Stimulated activated CD4-positive, alpha-beta T cell treated with anti-CD3 and anti-CD28 coated beads, Interleukin-1b, Interleukin-23, amount 100 ng/mL, for 48 hours (primary cell): Measurements from ENCODE around the gene FAM120C.
A peak's percentile ranks its signal among the peaks of the same experiment; 100 is the strongest.

ENCODE experiments used
- DNase-seq: peaks from one replicate; pipeline ENCODE4 v3.0.0-alpha.2; 2020

The FAM120C gene

DNA sequence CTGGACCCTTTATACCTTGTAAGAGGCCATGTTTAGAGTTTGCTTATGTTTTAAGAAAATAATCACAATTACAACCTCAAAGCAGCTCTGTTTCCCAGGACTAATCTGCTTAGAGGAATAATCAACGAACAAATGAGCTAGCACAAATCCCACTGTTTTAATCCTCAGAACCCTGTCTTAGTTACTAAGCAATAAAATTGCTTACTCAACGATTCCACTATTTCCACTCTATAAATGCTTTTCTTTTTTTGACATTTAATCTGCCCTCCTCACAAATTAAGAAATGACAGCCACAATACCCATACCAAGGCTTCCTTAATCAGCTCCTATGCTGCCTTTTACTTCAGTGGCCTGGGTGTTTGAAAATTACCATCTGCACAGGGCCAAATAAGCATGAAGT lies 48.8 kb downstream of the FAM120C start:
- no peak for DNase-seq

DNA sequence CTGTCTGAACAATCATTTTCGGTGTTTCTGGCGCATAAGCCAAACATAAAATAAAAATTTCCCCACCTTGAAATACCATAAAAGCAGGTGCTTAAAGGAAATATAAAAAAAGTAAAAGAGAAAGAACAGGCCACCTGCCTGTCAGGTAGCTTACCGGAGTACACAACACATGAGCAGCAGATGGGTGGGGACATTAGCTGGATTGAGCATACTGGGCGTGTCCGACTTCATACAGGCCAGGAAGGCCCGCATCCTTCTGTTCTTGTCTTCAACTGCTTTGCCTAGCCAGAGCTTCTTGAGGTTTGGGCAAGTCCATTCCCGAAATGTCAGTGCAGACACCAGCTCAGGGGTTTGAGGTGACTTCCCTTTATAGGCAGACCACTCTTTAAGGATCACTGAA lies 66.7 kb downstream of the FAM120C start:
- DNase-seq: no peak

DNA sequence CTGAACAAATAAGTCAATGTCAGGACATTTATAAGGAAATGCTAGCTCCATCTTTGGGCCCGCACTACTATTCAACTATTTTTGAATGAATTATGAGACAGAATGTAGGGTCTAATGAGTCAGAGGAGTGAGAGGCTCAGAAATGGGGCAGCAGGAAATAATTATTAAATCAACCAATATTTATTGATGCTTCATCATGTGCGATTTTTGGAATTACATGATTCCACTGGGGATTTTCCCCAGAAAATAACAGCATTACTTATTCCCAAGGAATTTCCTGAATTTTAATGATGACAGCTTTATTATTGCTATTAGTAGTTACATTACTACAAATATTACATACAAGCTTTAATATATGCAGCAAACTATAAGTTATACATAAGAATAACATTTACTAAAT lies 89.5 kb downstream of the FAM120C start:
- no peak for DNase-seq

DNA sequence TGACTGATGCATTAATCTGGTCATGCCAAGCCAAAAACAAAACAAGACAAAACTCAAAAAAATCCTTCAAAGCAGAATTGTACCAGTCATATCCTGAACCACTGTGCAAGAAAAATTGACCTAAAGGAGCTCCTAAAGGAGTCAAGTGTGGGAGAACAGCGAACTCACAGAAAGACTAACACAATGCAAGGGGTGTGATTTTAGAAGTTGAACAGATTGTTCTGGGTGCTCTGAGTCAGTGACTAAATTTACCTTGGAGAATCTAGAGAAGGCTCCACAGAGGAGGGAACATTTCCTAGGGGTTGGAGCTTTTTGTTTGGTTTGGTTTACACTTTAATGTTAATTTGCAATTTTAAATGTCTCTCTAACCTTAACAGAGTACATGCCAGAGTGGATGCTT lies 89.9 kb downstream of the FAM120C start:
- DNase-seq: no peak

DNA sequence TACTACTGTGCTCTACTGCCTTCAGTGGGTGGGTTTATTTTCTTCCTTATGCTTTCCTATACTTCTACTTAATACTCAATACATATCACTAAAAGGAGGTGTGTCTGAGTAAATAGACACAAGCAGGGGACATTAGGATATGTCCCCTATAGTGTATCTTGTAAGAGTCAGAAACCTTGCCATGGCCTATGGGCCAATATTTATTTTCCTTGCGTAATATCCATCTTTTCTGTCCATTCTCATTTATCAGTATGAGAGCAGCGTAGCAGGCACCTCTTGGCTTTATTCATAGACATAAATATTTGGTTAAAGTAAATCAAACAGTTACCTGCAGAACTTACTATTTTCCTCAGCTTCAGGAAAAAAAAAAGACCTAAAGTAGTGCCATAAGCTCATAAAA lies 92.2 kb downstream of the FAM120C start:
- DNase-seq: no peak

DNA sequence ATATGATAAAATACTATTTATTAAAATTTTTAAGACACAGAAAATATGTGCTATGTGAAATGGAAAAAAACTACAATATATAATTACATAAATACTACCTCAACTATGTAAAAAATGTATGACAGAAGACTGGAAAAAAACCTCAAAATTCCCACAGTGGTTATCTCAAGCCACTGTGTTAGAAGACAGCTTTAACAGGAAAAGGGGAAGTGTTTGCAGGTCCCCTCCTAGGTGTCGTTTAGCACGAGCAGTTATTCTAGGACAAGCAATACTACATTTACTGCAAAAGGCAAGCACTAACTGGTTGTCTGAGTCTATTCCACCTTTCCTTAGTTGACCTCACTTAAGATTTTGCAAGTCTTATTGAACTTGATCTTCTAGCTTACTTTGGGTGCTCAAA lies 93.9 kb downstream of the FAM120C start:
- DNase-seq: no peak

DNA sequence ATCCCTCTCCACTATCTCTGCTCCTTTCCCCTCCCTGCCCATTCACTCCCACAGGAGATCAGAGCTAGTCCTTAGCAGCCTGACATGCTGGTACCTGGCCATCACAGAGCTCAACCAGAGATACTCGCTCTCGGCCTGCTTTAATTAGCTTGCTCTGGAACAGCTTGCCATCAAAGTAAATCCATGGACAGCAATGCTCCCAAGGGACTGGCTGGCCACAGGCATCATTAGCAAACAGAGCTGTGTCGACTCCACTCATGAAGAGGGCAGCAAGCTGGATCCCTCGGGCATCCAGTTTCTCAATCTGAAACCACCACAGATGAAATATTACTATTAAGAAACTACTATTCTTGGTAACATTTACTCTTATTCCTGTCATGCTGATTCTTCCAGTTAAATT lies 95.4 kb downstream of the FAM120C start:
- DNase-seq: no peak

DNA sequence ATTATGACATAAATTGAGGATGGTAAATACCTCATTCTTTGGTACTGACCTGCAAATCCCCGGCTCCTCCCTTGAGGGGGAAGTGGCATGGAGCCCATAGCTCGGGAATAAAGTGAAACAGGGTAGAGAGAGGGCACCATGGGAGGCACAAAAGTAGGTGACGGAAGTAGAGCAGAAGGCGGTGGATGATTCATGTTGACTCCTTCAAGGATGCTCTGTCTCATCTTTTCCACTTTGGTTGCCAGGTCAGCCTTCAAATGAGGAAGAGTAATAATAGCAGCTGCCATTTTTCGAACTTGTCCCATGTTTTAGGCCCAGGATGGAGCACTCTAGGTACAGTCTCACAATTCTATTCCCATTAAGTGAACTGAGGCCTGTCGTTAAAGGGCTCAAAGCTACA lies 97.4 kb downstream of the FAM120C start:
- no peak for DNase-seq

DNA sequence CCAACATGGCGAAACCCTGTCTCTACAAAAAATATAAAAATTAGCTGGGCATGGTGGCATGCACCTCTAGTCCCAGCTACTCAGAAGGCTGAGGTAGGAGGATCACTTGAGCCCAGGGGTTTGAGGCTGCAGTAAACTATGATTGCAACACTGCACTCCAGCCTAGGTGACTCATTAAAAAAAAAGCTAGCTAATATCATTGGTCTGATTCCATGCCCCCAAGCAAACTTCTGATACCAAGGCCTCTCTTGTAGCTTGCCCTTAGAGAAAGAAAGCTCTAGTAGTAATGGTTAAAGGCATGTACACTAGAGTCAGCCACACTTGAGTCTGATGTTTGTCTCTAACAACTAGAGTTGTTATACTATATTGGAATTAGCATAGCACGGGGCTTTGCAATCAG lies 106.2 kb downstream of the FAM120C start:
- no peak for DNase-seq

DNA sequence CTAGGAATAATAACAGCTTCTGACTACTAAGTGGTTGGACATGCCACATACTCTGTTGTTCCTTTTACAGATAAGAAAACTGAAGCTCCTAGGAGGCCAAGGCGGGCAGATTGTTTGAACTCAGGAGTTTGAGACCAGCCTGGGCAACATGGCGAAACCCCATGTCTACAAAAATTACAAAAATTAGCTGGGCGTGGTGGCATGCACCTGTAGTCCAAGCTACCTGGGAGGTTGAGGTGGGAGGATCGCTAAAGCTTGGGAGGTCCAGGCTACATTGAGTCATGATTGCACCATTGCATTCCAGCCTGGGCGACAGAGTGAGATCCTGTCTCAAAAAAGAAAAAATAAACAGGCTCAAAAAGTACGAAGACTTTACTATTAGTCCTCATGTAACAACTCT lies 108.2 kb downstream of the FAM120C start:
- no peak for DNase-seq

DNA sequence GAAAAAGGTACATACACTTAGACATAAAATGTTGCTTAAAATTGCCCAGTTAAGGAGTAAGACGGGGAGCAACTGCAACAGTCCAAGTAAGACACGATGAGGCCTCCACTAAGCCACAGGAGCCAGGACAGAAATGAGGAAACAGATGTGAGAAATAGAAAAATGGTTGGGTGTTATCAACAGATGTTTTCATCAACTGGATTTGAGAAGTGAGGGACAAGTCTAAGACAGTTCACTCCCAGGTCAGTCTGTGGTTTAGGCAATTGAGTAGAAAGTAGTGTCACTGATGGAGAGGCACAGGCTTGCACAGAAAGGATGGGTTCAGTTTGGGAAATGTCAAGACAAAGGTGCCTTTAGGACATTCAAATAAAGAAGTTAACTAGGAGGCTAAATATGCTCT lies 115.3 kb downstream of the FAM120C start:
- DNase-seq: no peak

DNA sequence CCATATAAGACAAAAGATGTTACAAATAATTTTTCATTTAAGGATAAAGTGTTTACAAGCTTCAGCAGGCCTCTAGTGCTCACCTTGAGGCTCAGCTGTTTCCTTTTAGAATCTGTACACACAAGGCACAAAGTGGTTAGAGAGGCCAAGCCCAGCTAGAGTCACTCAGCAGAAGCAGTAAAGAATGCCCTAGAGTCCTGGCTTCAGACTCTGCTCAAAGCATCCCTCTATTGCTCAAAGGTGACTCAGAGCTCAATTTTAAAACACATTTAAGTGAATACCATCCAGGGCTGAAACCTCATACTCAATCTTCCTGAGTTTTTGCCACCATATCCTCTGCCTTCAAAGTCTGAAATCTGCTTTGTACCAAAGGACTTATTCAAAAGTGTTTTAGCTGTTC lies 116.2 kb downstream of the FAM120C start:
- no peak for DNase-seq

DNA sequence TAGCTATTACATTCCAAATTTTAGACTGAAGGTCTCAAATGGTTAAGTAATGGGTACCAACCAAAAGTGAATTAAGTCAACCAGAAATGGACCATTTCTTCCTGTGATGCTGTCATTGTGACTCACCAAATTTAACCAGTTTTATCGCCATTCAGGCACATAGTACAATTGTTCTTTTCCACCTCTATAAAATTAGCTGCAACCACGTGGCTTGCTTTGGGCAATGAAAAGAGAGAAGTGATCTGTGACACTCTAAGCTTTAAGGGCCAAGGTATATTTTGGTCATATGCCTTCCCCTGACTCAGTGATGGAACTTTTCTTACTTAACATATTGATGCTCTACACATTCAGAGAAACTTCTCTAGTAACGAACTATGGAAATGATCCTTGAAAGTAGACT lies 118.5 kb downstream of the FAM120C start:
- DNase-seq: no peak

DNA sequence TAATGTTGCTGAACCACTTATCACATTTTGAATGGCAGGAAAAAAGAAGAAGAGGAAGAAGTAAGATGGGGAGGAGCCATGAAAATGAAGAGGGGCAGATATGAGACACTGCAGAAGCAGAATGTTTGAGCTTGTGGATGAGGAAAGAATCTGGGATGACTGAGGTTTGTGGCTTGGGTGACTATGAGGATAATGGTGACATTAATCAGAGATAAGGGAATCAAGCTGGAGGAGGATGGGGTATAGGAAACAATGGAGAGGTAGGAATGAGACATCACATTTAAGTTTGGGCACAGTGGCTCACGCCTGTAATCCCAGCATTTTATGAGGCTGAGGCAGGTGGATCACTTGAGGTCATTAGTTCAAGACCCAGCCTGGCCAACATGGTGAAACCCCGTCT lies 119.7 kb downstream of the FAM120C start:
- DNase-seq: no peak

DNA sequence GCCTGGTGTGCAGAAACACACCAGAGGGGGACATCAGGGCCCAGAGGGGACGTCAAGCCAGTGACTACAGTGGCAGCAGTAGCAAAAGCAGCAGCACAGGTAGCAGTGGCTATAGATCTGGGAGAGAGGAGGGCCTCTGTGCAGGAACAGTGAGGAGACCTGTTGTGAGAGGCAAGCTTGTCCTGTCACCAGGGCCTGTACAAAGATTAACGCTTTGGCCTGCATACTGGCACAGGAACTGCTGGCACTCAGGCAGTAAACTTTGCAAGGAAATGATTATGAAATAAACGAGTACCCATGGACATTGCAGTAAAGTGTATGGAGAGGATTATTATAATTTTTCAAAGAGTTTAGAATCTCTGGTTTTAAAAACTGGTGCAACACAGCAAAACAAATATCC lies 133.3 kb downstream of the FAM120C start:
- no peak for DNase-seq

DNA sequence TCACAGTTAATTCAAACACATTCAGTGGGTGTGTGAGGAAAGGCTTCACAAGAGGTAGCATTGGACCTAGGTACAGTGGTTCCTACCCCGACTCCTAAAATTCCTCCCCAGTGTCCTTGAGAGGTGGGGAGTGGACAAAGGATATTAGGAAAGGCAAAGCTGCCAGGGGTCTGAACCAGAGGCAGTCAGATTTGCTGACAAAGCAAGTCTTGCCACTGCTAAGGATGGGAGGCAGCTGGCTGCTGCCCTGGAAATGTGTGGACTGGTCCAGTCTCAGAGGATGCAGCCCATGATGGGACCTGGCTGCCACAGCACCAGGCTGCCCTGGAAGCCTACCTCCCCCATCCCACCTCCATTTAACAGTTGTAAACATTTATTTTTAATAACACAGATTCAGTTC lies 134.6 kb downstream of the FAM120C start:
- no peak for DNase-seq

DNA sequence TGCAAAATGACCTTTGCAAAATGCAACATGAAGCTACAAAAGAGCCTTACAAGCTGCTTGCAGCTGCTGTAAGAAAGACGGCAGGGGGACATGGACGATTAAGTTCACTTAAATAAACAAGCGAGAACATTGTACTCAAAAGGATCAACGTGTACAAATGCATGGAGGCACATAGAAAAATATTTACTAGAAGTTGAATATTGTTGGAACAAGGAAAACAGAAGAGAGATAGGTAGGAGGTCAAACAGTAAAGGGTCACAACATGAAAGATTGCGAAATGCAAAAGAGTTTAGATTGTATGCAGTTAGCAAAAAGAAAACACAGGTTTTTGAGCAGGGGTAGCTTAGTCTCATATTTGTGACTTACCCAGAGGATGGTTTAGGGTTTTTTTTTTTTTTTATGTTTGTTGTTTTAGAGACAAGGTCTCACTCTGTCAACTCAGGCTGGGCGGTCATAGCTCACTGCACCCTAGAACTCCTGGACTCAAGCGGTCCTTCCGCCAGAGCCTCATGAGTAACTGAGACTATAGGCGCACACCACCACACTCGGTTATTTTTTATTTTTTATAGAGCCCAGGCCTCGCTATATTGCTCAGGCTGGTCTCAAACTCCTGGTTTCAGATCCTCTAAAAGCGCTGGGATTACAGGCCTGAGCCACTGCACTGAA lies 137.4 kb downstream of the FAM120C start:
- DNase-seq: no peak

DNA sequence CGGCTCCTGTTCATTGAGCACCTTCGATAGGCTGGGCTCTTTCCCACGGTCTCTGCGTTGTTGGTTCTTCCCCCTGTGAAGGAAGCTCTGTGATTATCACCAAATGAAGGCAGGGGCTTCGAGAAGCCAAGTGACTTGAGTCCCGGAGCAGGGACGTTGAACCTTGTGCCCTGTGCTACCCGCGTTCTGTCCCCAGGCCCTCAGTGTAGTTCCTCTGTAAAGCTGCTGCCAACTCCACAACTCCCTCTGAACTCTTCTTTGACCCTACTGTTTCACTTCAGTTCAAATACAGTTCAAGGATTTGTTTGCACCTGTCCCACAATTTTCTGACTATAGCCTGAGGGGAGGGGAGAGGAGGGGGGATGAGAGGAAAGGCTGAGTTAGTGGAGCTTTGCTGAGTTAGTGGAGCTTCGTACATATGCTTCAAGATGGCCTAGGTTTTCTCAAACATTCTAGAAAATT lies 138.1 kb downstream of the FAM120C start:
- DNase-seq: no peak

DNA sequence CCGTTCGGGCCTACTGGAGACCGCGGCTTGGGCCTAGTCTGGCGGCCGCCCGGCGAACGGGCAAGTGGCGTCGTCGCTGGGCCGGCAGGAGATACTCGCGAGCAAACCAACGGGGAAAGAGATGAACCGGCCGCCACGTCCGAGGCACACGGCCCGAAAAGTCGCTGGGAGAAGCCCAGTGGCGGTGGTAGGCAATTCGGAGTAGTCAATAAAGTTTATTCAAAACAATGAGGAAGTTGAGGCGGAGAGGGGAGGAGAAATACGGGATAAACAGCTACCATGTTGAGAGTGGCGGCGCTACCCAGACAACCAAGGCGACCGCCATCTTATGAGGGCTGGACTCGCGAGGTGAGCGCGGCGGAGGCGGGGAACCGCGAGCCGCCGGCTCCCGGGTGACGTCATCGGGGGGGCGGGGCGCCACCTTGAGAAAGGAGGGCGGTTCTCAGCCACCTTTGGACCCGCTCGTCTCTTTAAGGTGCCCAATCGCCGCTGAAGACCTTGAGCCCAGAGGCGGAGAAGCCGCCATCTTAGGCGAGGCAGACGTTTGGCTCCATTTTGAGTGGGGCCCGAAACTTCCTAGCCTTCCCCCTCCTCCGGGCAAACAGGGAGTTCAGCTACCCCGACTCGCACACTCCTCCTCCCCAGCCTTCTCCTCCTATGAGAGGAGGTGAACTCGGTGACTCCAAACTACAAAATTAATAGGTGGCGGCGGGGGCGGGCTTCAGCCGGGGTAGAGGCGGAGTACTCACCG lies 138.8 kb downstream of the FAM120C start, which contains the start of gene PHF8:
TSS of gene PHF8 (minus strand) at position 348 of the 751 bp plus-strand sequence. CDS start 1,745 bp downstream, outside the sequence.
- DNase-seq: peak; percentile 94

DNA sequence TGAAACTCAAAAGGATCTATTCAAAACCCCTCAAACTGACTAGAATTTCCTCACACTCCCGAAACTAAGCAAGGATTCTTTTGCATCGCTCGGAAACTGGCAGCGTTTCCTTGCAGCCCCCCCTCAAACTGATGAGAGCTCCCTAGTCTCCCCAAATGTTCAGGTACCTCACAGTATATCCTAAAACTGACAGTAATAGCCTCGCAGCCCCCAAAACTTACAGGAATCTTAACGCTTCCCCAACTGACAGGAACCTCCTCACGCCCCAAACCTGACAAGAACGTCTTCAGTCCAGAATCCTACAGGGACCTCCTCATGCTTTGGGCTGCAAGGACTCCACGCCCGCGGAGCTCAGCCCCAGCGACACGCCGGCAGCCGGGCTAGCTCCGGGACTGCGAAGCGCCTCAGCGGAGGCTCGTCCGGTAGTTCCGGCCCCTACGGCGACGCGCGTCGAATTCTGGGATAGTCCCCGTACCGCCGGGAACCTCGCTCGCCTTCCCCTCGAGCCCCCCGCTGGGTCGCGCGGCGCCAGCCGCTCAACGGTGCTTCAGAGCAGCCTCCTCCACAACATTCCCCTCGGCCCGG lies 139.4 kb downstream of the FAM120C start:
- DNase-seq: peak; percentile 27

DNA sequence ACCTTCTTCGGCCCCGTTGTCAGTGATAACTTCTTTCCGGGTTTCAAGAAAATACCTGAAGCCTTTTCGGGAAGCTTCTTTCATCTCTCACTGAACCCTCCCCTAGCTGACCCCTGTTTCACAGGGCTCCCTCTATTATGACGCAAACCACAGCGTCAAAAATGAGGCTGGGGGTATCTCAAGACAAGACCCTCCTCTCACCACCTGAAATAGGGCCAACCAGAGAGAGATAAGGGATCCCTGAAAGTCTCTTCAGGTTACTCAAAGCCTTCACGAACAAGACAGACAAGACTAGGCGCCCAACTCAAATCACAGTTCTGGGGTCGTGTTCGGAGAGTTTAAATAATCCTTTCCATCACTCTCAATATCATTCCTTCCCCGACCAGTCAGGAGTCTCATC lies 140.0 kb downstream of the FAM120C start:
- no peak for DNase-seq

DNA sequence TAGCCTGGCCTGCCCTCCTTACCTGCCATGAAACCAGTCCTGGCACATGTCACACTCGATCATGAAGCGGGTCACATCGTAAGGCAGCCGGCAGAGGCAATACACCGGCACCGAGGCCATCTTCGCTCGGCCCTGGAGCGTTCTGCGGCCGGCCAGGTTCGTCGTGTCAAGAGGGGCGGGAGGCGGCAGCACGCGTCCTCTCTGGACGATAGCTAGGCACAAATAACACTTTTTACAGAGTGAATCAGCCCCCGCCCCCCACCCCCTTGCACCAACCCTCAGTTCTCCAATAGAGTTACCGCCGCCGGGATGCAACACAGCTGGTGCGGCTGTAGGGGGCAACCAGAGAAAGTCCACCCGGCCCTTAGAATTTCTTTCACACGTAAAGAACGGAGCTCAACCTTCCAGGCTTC lies 140.4 kb downstream of the FAM120C start:
- DNase-seq: peak; percentile 40

DNA sequence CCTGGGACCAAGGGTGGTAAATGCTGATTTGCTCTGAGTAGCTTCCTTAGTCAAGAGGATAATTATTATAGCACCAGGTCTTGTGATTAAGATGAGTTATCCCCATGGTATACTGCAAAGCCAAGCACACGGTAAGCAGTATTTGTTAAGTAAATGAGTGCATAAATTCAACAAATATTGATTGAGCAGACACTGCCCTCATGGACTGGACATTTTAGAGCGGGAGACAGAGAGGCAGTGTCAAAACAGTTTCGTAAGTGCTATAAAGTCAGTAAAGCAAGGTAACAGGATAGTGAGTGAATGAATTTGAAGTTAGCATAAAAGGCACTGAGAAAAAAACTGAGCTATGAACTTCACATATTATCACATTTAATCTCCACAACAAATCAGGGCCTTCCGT lies 152.7 kb downstream of the FAM120C start:
- no peak for DNase-seq

DNA sequence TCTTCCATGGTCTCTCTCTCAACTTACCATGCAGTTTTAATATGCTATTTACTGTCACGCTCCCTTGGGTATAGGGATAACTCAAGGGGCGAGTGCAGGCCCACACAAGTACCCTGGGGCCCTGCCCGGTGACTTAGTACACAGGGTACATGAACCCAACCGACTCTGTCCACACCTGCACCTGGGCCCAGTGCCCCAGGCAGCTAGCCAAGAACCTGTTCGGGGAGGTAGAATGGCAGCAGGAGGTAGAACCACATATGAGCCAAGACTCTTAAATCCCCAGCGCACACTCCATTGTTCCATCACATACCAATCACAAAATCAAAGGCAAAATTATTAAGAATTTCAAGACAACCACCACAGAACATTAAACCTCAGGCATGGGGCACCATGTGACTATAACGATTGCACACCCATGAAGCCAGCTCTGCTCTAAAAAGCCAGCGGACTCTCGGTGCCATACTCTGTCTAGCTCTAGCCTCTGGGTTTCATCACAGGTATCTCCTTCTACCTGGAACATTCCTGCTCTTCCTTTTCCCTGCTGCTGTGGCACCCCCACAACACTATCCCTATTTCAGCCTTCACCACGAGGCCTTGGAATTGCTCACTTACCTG lies 153.4 kb downstream of the FAM120C start:
- DNase-seq: no peak
